CD4-positive, alpha-beta T cell treated with Interleukin-15 for 4 hours (primary cell): Measurements from ENCODE around the gene TRIM46.

ENCODE experiments used
- DNase-seq: peaks from one replicate; pipeline ENCODE4 v3.0.0-alpha.2; 2020; ENCODE audit warnings: low spot score

TRIM46 gene

DNA sequence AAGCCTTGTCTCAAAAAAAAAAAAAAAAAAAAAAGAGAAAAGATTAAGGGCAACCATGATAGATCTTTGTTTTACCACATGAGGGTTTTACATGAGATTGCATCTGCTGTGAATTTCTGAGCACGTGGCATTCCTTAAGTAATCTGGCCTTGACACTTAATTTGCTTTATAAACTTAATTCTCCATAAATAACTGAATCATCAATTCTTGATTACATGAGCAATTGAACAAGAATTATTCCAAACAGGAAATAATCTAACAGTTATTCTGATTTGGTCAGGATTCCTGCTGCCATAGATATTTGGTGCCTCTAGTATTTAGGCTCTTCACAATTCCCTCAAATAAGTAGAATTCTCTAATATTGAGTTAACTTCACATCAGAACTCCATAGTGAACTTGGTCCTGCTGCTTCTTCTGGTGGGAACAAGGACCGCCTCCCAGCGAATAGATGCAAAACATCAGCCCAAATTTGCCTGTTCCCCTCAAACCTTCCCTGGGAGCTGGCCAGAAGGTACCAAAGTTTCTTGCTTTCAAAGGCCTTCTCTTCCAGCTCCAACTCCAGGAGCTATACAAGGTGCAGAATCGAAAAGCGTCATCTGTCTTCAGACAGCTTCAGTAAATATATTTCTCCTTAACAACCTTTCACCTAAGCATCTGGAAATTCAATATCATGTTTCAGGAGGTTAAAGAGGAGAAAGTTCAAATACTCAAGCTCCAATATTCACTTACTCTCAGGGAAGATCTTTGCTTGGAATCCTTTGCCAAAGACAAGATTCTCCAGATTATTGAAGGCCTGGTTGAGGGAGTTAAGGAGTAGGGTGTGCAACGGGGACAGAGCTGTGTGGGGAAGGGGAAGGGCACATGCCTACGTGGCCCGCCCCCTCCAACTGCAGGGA, 1.6 kb upstream of the TRIM46 start:
- no peak for DNase-seq

DNA sequence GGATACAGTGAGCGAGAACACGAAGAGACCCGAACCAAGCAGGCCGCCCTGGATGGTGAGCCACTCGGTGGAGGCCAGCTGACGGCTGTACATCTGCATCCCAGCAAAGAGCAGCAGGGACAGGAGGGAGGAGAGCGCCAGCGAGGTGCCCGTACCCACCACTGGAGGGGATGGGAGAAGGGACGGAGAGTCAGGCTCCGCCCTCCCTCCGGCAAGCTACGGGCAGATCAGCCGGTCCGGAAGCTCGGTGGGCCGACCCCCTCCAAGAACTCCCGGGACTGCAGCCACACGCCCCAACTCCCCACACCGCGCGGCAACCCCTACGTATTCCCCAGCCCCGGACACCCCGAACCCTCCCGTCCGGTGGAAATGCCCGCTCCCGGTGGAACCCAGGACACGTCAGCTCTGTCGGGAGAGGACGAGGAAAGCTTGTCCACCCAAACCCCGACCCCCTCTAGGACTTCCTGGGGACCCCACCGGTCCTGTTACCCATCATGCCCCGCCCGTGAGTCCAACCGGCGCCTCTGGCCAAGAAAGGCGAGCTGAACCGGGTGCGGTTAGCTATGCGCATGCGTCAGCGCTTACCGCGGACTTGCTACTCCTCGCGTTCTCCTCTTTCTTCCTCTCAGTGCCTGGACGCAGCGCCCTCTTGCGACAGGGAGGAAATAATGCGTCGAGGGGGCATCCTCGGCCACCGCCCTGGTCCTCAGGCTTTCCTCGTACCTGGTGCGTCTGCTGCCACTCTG, 744 bp upstream of the TRIM46 start, which contains the start of gene KRTCAP2:
Gene KRTCAP2, minus strand, starts transcription at position 573 of the 746 bp plus-strand sequence. Its CDS starts 80 bp downstream, at position 493.
- DNase-seq, result peak; percentile 95

DNA sequence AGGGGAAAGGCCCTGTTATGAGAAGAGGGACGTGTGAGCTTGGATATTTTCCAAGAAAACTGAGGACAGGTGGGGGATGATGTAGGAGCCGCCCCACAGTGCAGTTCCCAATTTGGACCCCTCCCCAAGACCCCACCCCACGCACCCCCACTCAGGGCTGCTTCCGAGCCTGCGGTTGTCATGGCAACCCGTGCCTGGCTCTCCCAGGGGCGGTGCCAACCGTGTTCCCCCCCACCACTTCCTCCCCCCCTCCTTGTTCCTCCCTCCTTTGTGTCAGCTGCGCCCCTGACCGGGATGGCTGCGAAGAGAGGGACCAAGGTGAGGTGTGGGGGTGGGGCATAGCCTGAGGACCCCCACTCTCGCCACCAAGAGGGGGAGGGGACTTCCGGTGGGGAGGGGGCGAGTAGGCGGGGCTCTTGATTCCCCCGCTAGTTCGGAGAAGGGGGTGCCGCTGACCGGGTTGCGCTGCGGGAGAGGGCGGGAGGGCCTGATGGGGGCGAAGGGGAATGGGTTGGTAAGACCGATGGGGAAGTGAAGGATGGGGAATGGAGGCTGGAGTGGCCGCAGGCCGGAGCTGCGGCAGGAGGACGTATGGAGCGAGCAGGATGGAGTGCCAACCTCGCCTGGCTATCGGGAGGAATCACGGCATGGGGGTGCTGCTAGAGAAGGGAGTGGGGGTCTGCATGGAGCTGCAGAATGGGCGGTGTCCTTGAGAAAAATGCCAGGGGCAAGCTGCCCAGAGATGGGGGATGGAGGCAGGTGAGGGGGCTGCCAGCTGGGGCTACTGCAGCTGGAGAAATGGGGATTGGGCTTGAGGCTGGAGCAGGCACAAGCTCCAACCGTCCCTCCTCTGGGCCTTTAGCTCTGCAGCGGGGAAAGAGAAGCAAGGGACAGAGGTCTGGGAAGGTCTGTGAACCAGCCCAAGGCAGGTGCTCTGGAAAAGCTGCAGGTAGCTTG, 953 bp downstream of the TRIM46 start:
- peak; percentile 71 for DNase-seq

DNA sequence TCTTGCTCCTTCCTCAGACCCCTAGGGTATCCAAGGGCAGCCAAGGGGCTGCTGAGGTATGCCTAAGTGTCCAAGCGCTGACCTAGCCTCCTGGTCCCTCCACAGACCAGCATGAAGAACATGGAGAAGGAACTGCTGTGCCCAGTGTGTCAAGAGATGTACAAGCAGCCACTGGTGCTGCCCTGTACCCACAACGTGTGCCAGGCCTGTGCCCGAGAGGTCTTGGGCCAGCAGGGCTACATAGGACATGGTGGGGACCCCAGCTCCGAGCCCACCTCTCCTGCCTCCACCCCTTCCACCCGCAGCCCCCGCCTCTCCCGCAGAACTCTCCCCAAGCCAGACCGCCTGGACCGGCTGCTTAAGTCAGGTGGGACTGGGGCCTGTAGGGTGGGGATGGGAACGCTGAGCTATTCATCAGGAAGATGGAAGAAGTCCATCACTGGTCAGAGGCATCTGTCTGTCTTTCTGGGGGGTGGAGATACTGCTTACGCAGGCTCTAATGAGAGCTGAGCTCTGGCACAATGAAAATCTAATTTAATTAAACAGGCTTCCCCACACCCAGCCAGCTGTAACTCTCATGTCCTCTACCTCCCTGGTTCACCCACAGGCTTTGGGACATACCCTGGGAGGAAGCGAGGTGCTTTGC, 1.8 kb downstream of the TRIM46 start:
- no peak for DNase-seq

DNA sequence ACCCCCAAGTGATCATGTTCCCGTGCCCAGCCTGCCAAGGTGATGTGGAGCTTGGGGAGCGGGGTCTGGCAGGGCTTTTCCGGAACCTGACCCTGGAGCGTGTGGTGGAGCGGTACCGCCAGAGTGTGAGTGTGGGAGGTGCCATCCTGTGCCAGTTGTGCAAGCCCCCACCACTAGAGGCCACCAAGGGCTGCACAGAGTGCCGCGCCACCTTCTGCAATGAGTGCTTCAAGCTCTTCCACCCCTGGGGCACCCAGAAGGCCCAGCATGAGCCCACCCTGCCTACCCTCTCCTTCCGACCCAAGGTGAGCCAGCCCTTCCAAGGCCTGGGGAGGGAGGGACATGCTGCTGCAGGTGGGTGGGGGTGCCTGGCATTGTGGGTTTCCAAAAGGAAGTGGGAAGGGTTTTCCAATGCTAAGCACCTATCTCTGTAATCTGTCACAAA, 2.3 kb downstream of the TRIM46 start:
- DNase-seq, result peak; percentile 37

DNA sequence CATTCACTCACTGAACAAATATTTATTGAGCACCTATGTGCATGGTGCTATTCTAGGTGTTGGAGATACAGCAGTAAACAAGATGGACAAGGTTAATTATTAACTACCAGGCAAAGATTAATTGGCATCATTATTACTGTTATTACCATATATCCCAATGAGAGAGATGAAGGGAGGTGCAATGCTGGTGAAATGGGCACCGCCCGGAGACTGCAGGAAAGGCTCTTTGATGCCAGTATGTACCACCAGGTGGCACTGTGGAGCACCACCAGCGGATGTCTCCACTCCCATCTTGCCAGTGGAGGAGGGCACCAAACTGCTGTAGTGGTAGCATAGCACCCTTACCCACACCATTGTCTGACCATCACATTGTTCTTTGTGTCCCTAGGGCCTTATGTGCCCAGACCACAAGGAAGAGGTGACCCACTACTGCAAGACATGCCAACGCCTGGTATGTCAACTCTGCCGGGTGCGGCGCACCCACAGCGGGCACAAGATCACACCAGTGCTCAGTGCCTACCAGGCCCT, 3.0 kb downstream of the TRIM46 start:
- DNase-seq, result peak; percentile 88

DNA sequence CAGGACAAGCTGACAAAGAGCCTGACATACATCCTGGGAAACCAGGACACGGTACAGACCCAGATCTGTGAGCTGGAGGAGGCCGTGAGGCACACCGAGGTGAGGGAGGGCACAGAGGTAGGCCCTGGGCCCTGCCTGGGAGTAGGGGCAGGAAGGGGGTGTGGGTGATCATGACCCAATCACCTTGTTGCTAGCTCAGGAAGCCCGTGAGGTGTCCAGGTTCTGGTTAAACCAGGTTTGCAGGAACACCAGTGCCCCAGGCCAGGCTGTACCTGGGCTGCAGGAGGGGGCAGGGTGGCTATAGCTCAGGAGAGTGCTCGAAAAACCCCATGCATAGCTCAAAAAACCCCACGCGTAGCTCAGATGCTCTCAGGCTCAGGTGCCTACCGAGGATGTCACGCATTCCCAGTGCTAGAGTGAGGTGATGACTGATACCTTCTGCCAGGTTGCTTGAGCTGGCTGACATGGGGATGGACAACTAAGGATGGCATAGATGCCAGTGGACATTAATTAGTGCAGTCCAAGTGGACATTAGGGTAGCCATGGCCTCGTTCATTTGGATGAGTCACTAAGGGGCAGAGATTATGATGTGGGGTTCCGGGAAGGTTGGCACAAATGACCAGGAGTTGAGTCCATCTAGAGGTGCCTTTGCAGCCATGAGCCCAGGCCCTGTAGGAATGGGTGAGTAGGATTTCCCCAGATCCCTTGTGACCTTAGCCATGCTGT, 3.7 kb downstream of the TRIM46 start:
- DNase-seq, result no peak

DNA sequence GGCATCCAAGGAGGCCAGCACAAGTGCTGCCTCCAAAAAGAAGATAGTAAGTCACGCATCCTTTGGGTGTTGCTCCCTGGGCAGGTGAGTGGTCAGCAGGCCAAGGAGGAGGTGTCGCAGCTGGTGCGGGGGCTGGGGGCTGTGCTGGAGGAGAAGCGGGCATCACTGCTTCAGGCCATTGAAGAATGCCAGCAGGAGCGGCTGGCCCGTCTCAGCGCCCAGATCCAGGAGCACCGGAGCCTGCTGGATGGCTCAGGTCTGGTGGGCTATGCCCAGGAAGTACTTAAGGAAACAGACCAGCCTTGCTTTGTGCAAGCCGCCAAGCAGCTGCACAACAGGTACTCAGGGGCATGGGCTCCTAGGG, 4.3 kb downstream of the TRIM46 start:
- no peak for DNase-seq

DNA sequence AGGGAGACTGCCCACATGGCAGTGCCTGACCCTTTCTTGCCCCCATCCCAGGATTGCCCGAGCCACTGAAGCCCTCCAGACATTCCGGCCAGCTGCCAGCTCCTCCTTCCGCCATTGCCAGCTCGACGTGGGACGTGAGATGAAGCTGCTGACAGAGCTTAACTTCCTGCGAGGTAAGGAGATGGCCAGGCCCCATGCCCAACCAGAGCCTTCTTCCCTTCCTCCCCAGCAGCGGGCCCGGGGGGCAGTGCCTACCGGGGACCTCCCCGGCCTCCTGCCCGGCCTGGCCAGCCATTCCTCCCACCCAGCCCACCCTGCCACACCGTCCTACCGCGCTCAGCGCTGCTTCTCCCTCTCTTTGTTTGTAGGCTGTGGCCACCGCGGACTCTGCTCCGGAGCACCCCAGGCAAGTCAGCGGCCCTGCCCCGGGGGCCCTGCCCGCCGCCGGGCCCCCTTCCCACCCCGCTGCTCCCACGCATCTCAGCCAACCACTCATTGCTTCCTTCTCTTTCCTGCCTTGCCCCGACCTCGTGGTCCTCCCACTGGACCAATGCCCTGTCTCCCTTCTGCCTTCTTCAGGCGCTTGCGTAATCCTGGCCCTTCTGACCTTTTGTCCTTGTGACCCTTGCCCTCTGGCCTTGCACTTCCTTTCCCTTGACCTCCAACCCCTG, 4.9 kb downstream of the TRIM46 start:
- no peak for DNase-seq

DNA sequence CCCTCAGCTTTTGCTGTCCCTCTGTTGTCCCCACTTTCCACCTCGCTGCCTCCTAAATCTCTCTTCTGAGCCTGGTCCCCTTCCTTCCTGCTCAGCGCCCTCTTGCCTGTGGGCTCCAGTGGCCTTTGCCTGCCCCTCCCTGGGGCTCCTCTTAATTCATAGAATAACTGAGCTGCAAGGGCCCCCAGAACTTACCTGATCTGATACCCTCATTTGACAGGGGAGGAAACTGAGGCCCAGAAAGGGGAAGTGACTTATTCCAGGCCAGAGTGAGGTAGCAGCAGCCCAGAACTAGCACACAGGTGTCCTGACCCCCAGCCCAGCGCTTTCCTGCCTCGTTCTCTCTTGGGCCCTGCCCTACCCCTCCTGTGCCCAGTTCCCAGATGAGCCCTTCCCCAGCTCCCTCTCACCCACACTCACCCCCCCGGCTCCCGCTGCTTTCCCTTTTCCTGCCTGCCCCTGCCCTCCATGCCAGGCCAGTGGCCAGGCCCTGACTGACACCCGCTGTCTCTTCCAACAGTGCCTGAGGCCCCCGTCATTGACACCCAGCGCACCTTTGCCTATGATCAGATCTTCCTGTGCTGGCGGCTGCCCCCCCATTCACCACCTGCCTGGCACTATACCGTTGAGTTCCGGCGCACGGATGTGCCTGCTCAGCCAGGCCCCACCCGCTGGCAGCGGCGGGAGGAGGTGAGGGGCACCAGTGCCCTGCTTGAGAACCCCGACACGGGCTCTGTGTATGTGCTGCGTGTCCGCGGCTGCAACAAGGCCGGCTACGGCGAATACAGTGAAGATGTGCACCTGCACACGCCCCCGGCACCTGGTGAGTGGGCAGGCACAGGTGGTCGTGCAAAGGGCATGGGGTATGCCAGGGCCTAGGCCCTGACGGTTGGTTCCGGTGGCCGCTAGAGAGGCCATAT, 5.7 kb downstream of the TRIM46 start:
- no peak for DNase-seq

DNA sequence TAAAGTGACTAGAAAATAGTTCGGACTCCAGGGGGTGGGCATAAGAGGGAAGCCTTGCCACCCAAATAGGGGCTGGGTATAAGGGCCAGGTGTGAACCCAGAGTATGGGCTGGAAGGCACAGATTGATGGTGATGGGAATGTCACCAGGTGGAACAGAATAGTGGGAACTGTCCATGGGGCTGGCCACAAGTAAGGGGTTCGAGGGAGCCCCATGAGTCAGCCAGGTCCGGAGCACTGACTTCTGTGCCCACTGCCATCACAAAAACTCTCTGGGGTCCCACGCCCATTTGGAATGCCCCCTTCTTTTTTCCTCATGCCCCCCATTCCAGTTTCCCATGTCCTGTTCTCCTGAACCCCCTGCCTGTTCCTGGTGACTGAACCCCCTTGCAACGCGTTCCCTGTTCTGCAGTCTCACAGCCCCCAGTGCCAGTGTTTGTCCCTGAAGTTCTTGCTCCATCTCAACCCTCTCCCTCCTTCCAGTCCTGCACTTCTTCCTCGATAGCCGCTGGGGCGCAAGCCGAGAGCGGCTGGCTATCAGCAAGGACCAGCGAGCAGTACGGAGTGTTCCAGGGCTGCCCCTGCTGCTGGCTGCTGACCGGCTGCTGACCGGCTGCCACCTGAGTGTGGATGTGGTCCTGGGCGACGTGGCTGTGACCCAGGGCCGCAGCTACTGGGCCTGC, 7.9 kb downstream of the TRIM46 start:
- no peak for DNase-seq

DNA sequence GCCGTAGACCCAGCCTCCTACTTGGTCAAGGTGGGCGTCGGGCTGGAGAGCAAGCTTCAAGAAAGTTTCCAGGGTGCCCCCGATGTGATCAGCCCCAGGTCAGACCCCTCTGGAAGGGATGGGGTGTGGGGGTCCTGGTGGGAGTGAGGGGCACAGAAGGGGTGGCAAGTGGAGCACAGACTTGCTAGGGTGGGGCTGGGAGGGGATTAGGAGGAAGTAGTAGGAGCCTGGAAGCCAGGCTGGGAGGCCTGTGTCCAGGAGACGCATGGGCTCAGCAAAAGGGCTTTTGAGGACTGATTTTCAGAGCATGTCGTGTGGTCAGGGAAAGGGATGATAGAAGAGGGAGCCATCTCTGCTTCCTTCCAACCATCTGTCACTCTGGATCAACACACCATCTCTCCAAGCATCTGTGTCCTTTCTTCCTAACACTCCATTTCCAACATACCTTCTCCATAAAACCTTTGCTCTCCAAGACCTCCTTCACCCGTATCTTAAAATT, 8.5 kb downstream of the TRIM46 start:
- no peak for DNase-seq

DNA sequence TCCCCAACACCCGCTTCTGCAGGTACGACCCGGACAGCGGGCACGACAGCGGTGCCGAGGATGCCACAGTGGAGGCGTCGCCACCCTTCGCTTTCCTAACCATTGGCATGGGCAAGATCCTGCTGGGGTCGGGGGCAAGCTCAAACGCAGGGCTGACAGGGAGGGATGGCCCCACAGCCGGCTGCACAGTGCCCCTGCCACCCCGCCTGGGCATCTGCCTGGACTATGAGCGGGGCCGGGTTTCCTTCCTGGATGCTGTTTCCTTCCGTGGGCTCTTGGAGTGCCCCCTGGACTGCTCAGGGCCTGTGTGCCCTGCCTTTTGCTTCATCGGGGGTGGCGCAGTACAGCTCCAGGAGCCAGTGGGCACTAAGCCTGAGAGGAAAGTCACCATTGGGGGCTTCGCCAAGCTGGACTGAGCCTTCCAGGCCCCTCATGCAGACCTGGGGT, 10.1 kb downstream of the TRIM46 start:
- DNase-seq, result no peak

DNA sequence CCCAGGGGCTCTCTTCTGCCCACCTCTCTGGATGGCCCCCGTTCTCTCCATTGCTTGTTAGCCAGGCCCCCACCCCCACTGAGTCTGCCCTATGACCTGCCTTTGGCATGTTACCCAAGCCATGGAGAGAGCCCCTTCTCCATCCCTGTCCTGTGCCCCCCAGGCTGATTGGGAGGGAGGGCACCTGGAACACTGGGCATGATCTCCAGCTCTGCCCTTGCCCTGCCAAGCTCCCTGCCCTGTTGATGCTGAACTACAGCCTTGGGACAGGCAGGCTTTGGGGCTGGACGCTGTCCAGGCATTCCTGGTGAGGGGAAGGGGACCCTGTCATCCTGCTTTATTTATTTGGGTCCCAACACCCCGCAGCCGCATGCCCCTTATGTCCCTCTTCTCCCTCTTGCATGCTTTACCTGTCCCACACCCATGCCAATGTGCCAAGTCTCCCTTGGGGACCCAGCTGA, 10.7 kb downstream of the TRIM46 start:
- no peak for DNase-seq

DNA sequence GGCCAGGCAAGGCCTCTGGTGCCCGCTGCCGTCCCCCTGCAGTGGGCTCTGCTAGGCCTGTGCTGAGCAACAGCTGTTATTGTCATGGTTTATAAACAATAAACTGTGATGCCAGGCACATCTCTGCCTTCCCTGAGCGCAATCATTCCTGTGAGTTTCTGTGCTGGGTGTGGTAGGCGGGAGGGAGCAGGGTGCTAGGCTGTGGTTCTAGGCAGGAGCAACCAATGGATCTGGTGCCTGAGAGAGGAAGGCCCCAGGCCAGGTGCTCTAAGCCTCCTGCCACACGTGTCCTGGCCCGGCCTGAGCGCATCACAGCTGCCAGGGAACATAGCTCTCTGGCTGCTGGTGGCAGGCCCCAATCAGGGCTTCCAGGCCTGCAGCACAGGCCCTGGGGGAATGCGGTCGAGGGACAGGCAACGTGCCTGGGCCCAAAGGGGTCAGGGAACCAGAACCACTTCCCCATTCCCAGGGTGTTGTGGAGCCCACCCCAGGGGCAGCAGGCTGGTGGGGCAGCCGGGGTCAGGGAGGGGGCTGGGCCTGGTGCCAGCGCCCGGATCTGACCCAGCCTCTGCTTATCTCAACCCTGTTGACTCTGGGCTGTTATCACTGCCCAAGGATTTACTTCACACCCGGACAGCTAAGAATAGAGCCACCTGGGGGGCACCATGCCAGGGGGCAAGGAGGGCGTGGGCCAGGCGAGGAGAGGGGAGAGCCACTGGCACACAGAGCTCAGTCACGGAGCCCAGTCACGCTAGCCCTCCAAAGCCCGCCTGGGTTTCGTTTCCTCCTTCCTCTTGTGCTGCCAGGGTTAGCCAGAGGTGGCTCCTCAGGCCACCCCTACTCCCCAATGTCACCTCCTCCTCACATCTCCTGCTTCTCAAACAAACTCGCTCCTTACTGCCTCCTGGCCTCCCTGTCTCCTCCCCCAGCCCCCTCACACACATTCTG, 11.5 kb downstream of the TRIM46 start:
- DNase-seq, result no peak

DNA sequence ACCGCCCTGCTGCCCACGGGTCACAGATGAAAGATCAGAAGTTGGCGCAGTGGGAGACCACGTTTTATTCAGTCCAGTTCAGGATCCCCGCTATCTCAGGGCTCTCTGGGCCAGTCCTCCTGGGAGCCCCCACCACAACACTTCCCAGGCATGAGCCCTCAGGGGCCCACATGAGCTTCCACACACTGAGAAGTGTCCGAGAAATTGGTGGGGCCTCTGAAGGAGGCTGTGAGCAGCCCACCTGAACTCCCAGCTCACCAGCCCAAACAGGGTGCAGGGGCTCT, 12.1 kb downstream of the TRIM46 start:
- no peak for DNase-seq
